H1 (cell line): ENCODE measurements around the gene PC. TPM values are rescaled to one million over a fixed set of nuclear protein-coding genes. Genes with fewer than 3 reads are reported as not detected.

Experiments
- CTCF ChIA-PET: fragments of 300-600 bp; sonication (Branson Sonifier 250); formaldehyde crosslinking; loops from one replicate; lab custom pipeline; 2021; ENCODE audit not compliant: partially characterized antibody; lab: Charles Lee
- POLR2A ChIA-PET: fragments of 300-600 bp; sonication (Branson Sonifier 250); formaldehyde crosslinking; loops from one replicate; lab custom pipeline; 2021; ENCODE audit warnings: inconsistent platforms; ENCODE audit not compliant: partially characterized antibody; lab: Charles Lee
- DNase-seq, 2 experiments: peaks; one replicate each; pipeline versions ENCODE4 v3.0.0 to v3.0.0-alpha.2; 2010 to 2022; ENCODE audit warnings: low spot score in 2 of 2, low read depth in 1 of 2, mixed read lengths in 1 of 2
- FAIRE-seq: peaks from 2 replicates; lab custom pipeline; 2011; peaks lifted over from hg19 to GRCh38; lab: Jason Lieb, UNC
- H2AFZ ChIP-seq: 2 replicates; pipeline ENCODE4 v1.8.1; 2012; ENCODE audit warnings: low read length, inconsistent platforms
- H2AK5ac ChIP-seq: 2 replicates; pipeline ENCODE4 v1.6.1; 2013; ENCODE audit warnings: low read depth, low read length
- H2BK120ac ChIP-seq: replicated peaks from 2 replicates; pipeline ENCODE3; 2013; ENCODE audit warnings: low read depth, low read length, inconsistent platforms
- H2BK12ac ChIP-seq: 2 replicates; pipeline ENCODE4 v1.6.1; 2013; ENCODE audit warnings: low read depth, low read length
- H2BK15ac ChIP-seq: 2 replicates; pipeline ENCODE4 v1.6.1; 2013; ENCODE audit warnings: low read length
- H2BK20ac ChIP-seq: 2 replicates; pipeline ENCODE4 v1.6.1; 2013; ENCODE audit warnings: low read length
- H2BK5ac ChIP-seq: 2 replicates; pipeline ENCODE4 v1.6.1; 2013; ENCODE audit warnings: low read depth, low read length
- H3K14ac ChIP-seq: 2 replicates; pipeline ENCODE4 v1.6.1; 2013; ENCODE audit warnings: inconsistent platforms; ENCODE audit not compliant: insufficient read length
- H3K18ac ChIP-seq: 2 replicates; pipeline ENCODE4 v1.6.1; 2013; ENCODE audit warnings: low read length; ENCODE audit errors: extremely low read depth
- H3K23ac ChIP-seq: 2 replicates; pipeline ENCODE4 v1.6.1; 2013; ENCODE audit warnings: inconsistent platforms; ENCODE audit not compliant: insufficient read length
- H3K23me2 ChIP-seq: 2 replicates; pipeline ENCODE4 v1.6.1; 2013; ENCODE audit warnings: low read depth, low read length
- H3K27ac ChIP-seq: 2 replicates; pipeline ENCODE4 v1.6.1; 2011; ENCODE audit warnings: low read depth, low read length, inconsistent platforms
- H3K27me3 ChIP-seq, 4 experiments: replicated peaks in 1 of 4; 1 replicate in 1 of 4; 2 replicates in 3 of 4; pipeline versions ENCODE4 v1.6.1 to v1.8.1; 2011 to 2013; ENCODE audit warnings: low read length in 3 of 4, mild to moderate bottlenecking in 3 of 4, inconsistent platforms in 2 of 4, mixed read lengths in 2 of 4, moderate library complexity in 1 of 4; ENCODE audit not compliant: control insufficient read depth in 3 of 4, insufficient read depth in 3 of 4; ENCODE audit errors: extremely low read depth in 1 of 4
- H3K36me3 ChIP-seq, 4 experiments: 2 replicates each; pipeline versions ENCODE4 v1.6.1 to v1.8.1; 2011 to 2013; ENCODE audit warnings: mild to moderate bottlenecking in 4 of 4, low read length in 3 of 4, moderate library complexity in 2 of 4, control low read depth in 1 of 4, inconsistent platforms in 1 of 4; ENCODE audit not compliant: insufficient read depth in 4 of 4, control insufficient read depth in 2 of 4
- H3K4ac ChIP-seq: replicated peaks from 2 replicates; pipeline ENCODE3; 2013; ENCODE audit warnings: low read length, low read depth, mixed read lengths, inconsistent platforms; ENCODE audit not compliant: insufficient read length
- H3K4me1 ChIP-seq, 4 experiments: replicated peaks in 1 of 4; 1 replicate in 1 of 4; 2 replicates in 3 of 4; pipeline versions ENCODE4 v1.6.1 to v1.8.1; 2011 to 2013; ENCODE audit warnings: low read length in 3 of 4, inconsistent platforms in 2 of 4, mixed read lengths in 1 of 4; ENCODE audit not compliant: insufficient read depth in 4 of 4, control insufficient read depth in 3 of 4
- H3K4me2 ChIP-seq, 2 experiments: 2 replicates each; pipeline versions ENCODE4 v1.6.1 to v1.8.1; 2011 to 2013; ENCODE audit warnings: low read depth in 2 of 2, low read length in 2 of 2, control low read depth in 1 of 2, inconsistent platforms in 1 of 2, mild to moderate bottlenecking in 1 of 2; ENCODE audit not compliant: insufficient read depth in 1 of 2
- H3K4me3 ChIP-seq, 4 experiments: fragments of 200-600, 300-600 bp in 1 of 4; sonication (generic), shearing (Covaris generic), sonication (Bioruptor Twin) in 1 of 4; 2 replicates each; pipeline versions ENCODE4 v1.5.1 to v1.8.1; 2011 to 2016; ENCODE audit warnings: low read length in 4 of 4, low read depth in 3 of 4, control low read depth in 2 of 4, inconsistent platforms in 2 of 4, mild to moderate bottlenecking in 2 of 4, mixed read lengths in 1 of 4, moderate library complexity in 1 of 4; ENCODE audit not compliant: insufficient read depth in 2 of 4; ENCODE audit errors: extremely low read depth in 1 of 4
- H3K56ac ChIP-seq: replicated peaks from 2 replicates; pipeline ENCODE3; 2013; ENCODE audit warnings: low read depth, mild to moderate bottlenecking, mixed read lengths, low read length, inconsistent platforms; ENCODE audit not compliant: insufficient read length
- H3K79me1 ChIP-seq: 2 replicates; pipeline ENCODE4 v1.6.1; 2013; ENCODE audit warnings: low read depth, low read length, control low read depth
- H3K79me2 ChIP-seq, 2 experiments: 2 replicates each; pipeline versions ENCODE4 v1.6.1 to v1.8.1; 2012 to 2013; ENCODE audit warnings: low read length in 2 of 2, mild to moderate bottlenecking in 2 of 2, inconsistent platforms in 1 of 2; ENCODE audit not compliant: insufficient read depth in 2 of 2, control insufficient read depth in 1 of 2
- H3K9ac ChIP-seq, 4 experiments: replicated peaks in 1 of 4; 1 replicate in 1 of 4; 2 replicates in 3 of 4; pipeline versions ENCODE4 v1.6.1 to v1.8.1; 2011 to 2013; ENCODE audit warnings: low read depth in 3 of 4, low read length in 3 of 4, control low read depth in 2 of 4, mild to moderate bottlenecking in 2 of 4, moderate library complexity in 2 of 4, inconsistent platforms in 1 of 4; ENCODE audit errors: extremely low read depth in 1 of 4
- H3K9me3 ChIP-seq, 2 experiments: 2 replicates each; pipeline versions ENCODE4 v1.6.1 to v1.8.1; 2012 to 2013; ENCODE audit warnings: mild to moderate bottlenecking in 2 of 2, moderate library complexity in 2 of 2, control low read depth in 1 of 2, inconsistent platforms in 1 of 2, low read depth in 1 of 2, low read length in 1 of 2, mixed read lengths in 1 of 2; ENCODE audit not compliant: insufficient read depth in 2 of 2
- H4K20me1 ChIP-seq, 2 experiments: replicated peaks in 1 of 2; 2 replicates each; pipeline versions ENCODE3 to v1.8.1; 2011 to 2013; ENCODE audit warnings: inconsistent platforms in 2 of 2, low read length in 2 of 2, mild to moderate bottlenecking in 1 of 2; ENCODE audit not compliant: insufficient read depth in 2 of 2, control insufficient read depth in 1 of 2
- H4K5ac ChIP-seq: 2 replicates; pipeline ENCODE4 v1.6.1; 2013; ENCODE audit warnings: low read length, low read depth, mixed read lengths, inconsistent platforms; ENCODE audit not compliant: insufficient read length
- H4K8ac ChIP-seq: 2 replicates; pipeline ENCODE4 v1.8.0; 2013; ENCODE audit warnings: mild to moderate bottlenecking, moderate library complexity, low read length, inconsistent platforms; ENCODE audit not compliant: insufficient read depth; ENCODE audit errors: extremely low read depth
- H4K91ac ChIP-seq: replicated peaks from 2 replicates; pipeline ENCODE3; 2013; ENCODE audit warnings: low read length, mixed read lengths, inconsistent platforms; ENCODE audit not compliant: insufficient read length
- ATF3 ChIP-seq: IDR thresholded peaks from 2 replicates; pipeline ENCODE4 v1.6.1; 2011; ENCODE audit warnings: low read depth, mild to moderate bottlenecking, low read length; ENCODE audit not compliant: insufficient read depth
- GABPA ChIP-seq: IDR thresholded peaks from 2 replicates; pipeline ENCODE4 v1.6.1; 2011; ENCODE audit warnings: mild to moderate bottlenecking, low read length, moderate library complexity, borderline replicate concordance; ENCODE audit not compliant: insufficient read depth
- POU5F1 ChIP-seq: IDR thresholded peaks from 2 replicates; pipeline ENCODE4 v1.6.1; 2011; ENCODE audit warnings: low read depth, mild to moderate bottlenecking, low read length, moderate library complexity
- SIN3A ChIP-seq, 2 experiments: IDR thresholded peaks in 1 of 2; conservative IDR thresholded peaks in 1 of 2; 2 replicates each; pipeline ENCODE4 v1.6.1; 2011 to 2012; ENCODE audit warnings: low read length in 2 of 2, improper control_type of control experiment in 1 of 2, low read depth in 1 of 2, mild to moderate bottlenecking in 1 of 2
- WGBS, 2 experiments: shearing (Covaris generic) in 1 of 2; methylation state at CpG; one replicate each; pipeline versions ENCODE4 v1.1.6 to v1.1.7; 2013 to 2015; ENCODE audit warnings: low lambda C conversion rate in 2 of 2, mixed read lengths in 2 of 2, inconsistent platforms in 1 of 2, low coverage in 1 of 2, missing lambda C conversion rate in 1 of 2; ENCODE audit not compliant: insufficient replicate concordance in 2 of 2, insufficient coverage in 1 of 2, insufficient read length in 1 of 2; ENCODE audit errors: extremely low coverage in 1 of 2, missing lambda C conversion rate in 1 of 2; 5-methylcytosine and 5-hydroxymethylcytosine counted together
- polyA plus RNA-seq, 7 experiments: library from polyadenylated mRNA; depleted of rRNA in 3 of 7; stranded (reverse) in 5 of 7; unstranded in 2 of 7; fragments of >200 nt in 5 of 7; fragments of 200-250 nt in 2 of 7; gene quantifications; 1 replicate in 5 of 7; 2 replicates in 1 of 7; 4 replicates in 1 of 7; pipeline versions ENCODE4 v1.2.1 to v1.2.3, GENCODE V29; 2011 to 2013; ENCODE audit warnings: missing spikeins in 2 of 7, mixed read lengths in 2 of 7
- total RNA-seq: library from RNA; stranded (reverse); fragmentation: NEBNext Ultra II Directional; extraction: Animal tissue kit (Norgen Biotek cat#: 25700); gene quantifications from 2 replicates; pipeline ENCODE4 v1.2.1, GENCODE V29; 2021

Gene PC
- total and polyA plus RNA-seq, 2 of the 8 experiments (the other 6 are each of a cell fraction or from before 2014, with no cell fraction given) = 11.5 to 27.5 TPM

GRCh38 chr11:66835768-66836405 lies 122.3 kb downstream of the PC start:
- no peaks in the 10 kb centered on the region; the same call in 1 of the 2 replicates for H3K79me1 ChIP-seq
- H3K79me2 ChIP-seq = no peaks in the 10 kb centered on the region
- no peak overlapping the region for H3K9ac ChIP-seq
- H3K56ac ChIP-seq = no peak overlapping the region
- no peak overlapping the region for H3K4ac ChIP-seq
- H2AFZ ChIP-seq = no peak overlapping the region
- H2AK5ac ChIP-seq = no peak overlapping the region
- no peak overlapping the region for H3K27ac ChIP-seq
- no peak overlapping the region for H2BK12ac ChIP-seq
- no peak overlapping the region for H3K18ac ChIP-seq
- ChIA-PET POLR2A (no interaction called here), CTCF (interaction anchor here (0.6 to 1.3 kb wide), 3 partner anchors 125 to 158 kb away, joined by 3 read pairs; partner anchors contain the start of gene RBM4B)
- H3K14ac ChIP-seq = no peak overlapping the region
- H3K23ac ChIP-seq = no peak overlapping the region
- H2BK20ac ChIP-seq = no peak overlapping the region
- H3K4me2 ChIP-seq = no peak overlapping the region
- H3K36me3 ChIP-seq = peaks cover 3 to 15% (median 5%) of the 10 kb centered on the region in 4 experiments; a peak in 5 of 8 replicates
- H3K23me2 ChIP-seq = no peaks in the 10 kb centered on the region
- H4K5ac ChIP-seq = no peak overlapping the region
- TF ChIP-seq SIN3A (conservative IDR thresholded peaks at IDR 0.05 in 1 of 2, IDR thresholded peaks at IDR 0.05 in 1 of 2; ENCODE audit: low read depth in 1 of 2, low read length in 2 of 2) (no peak), ATF3 (no peak), GABPA (no peak), POU5F1 (no peak)
- H3K27me3 ChIP-seq = no peaks in the 10 kb centered on the region
- no peaks in the 10 kb centered on the region for H3K4me1 ChIP-seq
- no peaks in the 10 kb centered on the region for H3K9me3 ChIP-seq
- H2BK5ac ChIP-seq = no peak overlapping the region
- no peak overlapping the region for H4K8ac ChIP-seq
- no peak overlapping the region for H2BK120ac ChIP-seq
- FAIRE-seq = no peak
- DNase-seq = no peak
- WGBS, 2 experiments = 91% methylated on average over 12 of the region's 12 CpGs; no CpG with 5 or more reads in 1 of the 2 experiments
- peaks cover 0 to 1% of the 10 kb centered on the region in 2 experiments for H4K20me1 ChIP-seq
- H4K91ac ChIP-seq = no peak overlapping the region
- no peak overlapping the region for H2BK15ac ChIP-seq
- no peak overlapping the region for H3K4me3 ChIP-seq
